SJSA1 (cell line): ENCODE results near the gene BTNL9. TPM values are rescaled to one million over a fixed set of nuclear protein-coding genes. Genes with fewer than 3 reads are reported as not detected.

Experiments
- DNase-seq, 2 experiments: peaks; one replicate each; pipeline ENCODE4 v3.0.0-alpha.2; 2015 to 2020; ENCODE audit warnings: low spot score in 2 of 2, low read depth in 1 of 2
- H3K27ac ChIP-seq: fragments of 250-450 bp; sonication (Bioruptor Pico); 2 replicates; pipeline ENCODE4 v1.5.1; 2020; ENCODE audit warnings: mild to moderate bottlenecking, moderate library complexity
- H3K27me3 ChIP-seq: fragments of 250-450 bp; sonication (Bioruptor Pico); replicated peaks from 2 replicates; pipeline ENCODE4 v1.5.1; 2020; ENCODE audit warnings: mild to moderate bottlenecking, moderate library complexity
- H3K36me3 ChIP-seq: fragments of 250-450 bp; sonication (Bioruptor Pico); 2 replicates; pipeline ENCODE4 v1.5.1; 2020; ENCODE audit warnings: mild to moderate bottlenecking
- H3K4me1 ChIP-seq: fragments of 250-450 bp; sonication (Bioruptor Pico); replicated peaks from 2 replicates; pipeline ENCODE4 v1.6.1; 2021; ENCODE audit warnings: mild to moderate bottlenecking
- H3K4me3 ChIP-seq: fragments of 250-450 bp; sonication (Bioruptor Pico); 2 replicates; pipeline ENCODE4 v1.5.1; 2020; ENCODE audit warnings: mild to moderate bottlenecking
- H3K9me3 ChIP-seq: fragments of 250-450 bp; sonication (Bioruptor Pico); replicated peaks from 2 replicates; pipeline ENCODE4 v1.5.1; 2020; ENCODE audit warnings: mild to moderate bottlenecking
- total RNA-seq: library from RNA; depleted of rRNA; stranded (reverse); fragments of >200 nt; shearing (Covaris generic); gene quantifications from 2 replicates; pipeline ENCODE4 v1.2.3, GENCODE V29; 2014

Gene BTNL9
- total RNA-seq, 1 experiment from 2014 or later = not detected

GRCh38 chr5:181047288-181047687 lies 7.2 kb downstream of the BTNL9 start:
- Histone ChIP-seq H3K27ac (no peak overlapping the region), H3K4me1 (no peaks in the 10 kb centered on the region), H3K27me3 (peaks cover 53% of the 10 kb centered on the region), H3K36me3 (no peaks in the 10 kb centered on the region), H3K4me3 (no peak overlapping the region), H3K9me3 (no peaks in the 10 kb centered on the region)
- no peak for DNase-seq

- H3K4me1 ChIP-seq = 0 out of 2 replicates have a peak, but pooled peaks cover 3% of the 10 kb centered on the region
- no peaks in the 10 kb centered on the region for H3K36me3 ChIP-seq
- no peak overlapping the region for H3K4me3 ChIP-seq
- DNase-seq = no peak
- H3K9me3 ChIP-seq = peaks cover 2% of the 10 kb centered on the region; the same call in 1 of the 2 replicates
- no peak overlapping the region for H3K27ac ChIP-seq
- peaks cover 52% of the 10 kb centered on the region for H3K27me3 ChIP-seq
These were observed 7.9 kb downstream of the BTNL9 start for GRCh38 chr5:181047921-181048320.

- H3K36me3 ChIP-seq = no peaks in the 10 kb centered on the region
- H3K27ac ChIP-seq = no peak overlapping the region
- peaks cover 9% of the 10 kb centered on the region; the same call in 1 of the 2 replicates for H3K4me1 ChIP-seq
- H3K27me3 ChIP-seq = peaks cover 61% of the 10 kb centered on the region
- H3K9me3 ChIP-seq = peaks cover 7% of the 10 kb centered on the region
- H3K4me3 ChIP-seq = no peak overlapping the region
- DNase-seq = no peak
These were observed 9.9 kb downstream of the BTNL9 start for GRCh38 chr5:181050016-181050415.

- Histone ChIP-seq H3K4me3 (no peak overlapping the region), H3K27ac (no peak overlapping the region), H3K4me1 (peaks cover 9% of the 10 kb centered on the region; the same call in 1 of the 2 replicates), H3K27me3 (peaks cover 73% of the 10 kb centered on the region), H3K9me3 (peaks cover 7% of the 10 kb centered on the region), H3K36me3 (no peaks in the 10 kb centered on the region)
- no peak for DNase-seq
These were observed 12.0 kb downstream of the BTNL9 start for GRCh38 chr5:181051841-181052671.

GRCh38 chr5:181052672-181053487 lies 12.8 kb downstream of the BTNL9 start:
- Histone ChIP-seq H3K36me3 (no peaks in the 10 kb centered on the region), H3K9me3 (peaks cover 7% of the 10 kb centered on the region), H3K4me1 (peaks cover 9% of the 10 kb centered on the region; the same call in 1 of the 2 replicates), H3K4me3 (no peak overlapping the region), H3K27me3 (peaks cover 80% of the 10 kb centered on the region), H3K27ac (no peak overlapping the region)
- no peak for DNase-seq

DNA sequence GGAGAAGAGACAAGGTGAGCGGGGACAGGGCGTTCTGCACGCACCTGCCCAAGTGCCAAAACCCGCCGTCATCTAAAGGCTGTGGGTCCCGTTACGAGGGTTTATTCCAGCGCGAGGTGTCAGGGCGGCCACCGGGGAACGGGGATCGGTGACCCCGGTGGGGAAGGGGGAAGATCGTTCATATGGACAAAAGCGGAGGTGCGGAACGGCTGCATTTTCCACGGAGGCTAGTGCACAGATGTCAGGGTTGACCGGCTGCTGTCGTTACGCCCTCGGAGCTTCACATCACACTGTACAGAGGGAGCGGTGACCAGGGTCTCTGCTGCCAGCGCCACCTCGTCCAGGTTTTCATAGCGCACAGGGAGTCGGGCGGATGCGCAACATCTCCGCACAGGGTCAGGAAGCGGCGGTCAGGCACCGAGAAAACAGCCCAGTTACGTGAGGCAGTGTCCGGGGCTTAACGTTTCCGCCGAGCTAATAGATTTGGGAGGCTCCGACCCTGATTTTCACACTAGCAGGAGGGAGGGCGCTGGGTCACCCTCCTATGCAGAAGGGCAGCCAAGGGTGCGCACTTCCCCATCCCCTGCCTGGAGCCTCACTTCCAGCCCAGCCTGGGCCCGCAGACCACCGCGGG lies 13.5 kb downstream of the BTNL9 start:
- Histone ChIP-seq H3K9me3 (peaks cover 7% of the 10 kb centered on the region), H3K4me3 (no peak overlapping the region), H3K4me1 (peaks cover 9% of the 10 kb centered on the region; the same call in 1 of the 2 replicates), H3K27ac (no peak overlapping the region), H3K27me3 (peaks cover 88% of the 10 kb centered on the region), H3K36me3 (no peaks in the 10 kb centered on the region)
- DNase-seq = no peak

GRCh38 chr5:181054138-181054537 lies 14.1 kb downstream of the BTNL9 start:
- Histone ChIP-seq H3K36me3 (no peaks in the 10 kb centered on the region), H3K9me3 (peaks cover 7% of the 10 kb centered on the region), H3K27ac (no peak overlapping the region), H3K4me3 (no peak overlapping the region), H3K27me3 (peaks cover 90% of the 10 kb centered on the region), H3K4me1 (peaks cover 9% of the 10 kb centered on the region; the same call in 1 of the 2 replicates)
- no peak for DNase-seq

DNA sequence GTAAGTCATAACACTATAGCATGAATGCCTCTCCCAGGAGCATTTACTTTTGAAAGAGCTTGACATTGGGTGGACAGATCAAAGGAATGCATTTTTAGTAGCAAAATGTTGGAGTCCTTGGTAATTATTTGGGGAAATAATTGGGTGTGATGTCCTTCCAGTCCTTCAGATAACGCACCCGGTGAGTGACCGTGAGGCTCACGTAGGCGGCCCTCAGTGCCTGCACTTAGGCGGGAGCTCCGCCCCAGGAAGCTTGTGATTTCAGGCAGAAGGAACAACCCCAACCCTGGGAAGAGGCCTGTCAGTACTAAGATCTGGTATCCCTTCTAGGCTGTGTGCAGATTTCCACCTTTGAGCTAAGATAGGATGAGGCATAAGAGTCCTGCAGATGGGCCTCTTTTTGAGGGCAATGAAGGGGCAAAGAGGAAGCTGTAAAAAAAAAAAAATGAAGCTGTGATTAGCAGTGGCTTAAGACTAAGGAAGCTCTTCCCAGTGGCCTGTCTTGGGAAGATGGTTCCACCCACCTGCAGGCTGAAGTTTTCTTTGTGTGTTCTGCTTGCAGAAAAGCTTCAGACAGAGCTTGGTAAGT lies 14.9 kb downstream of the BTNL9 start:
- Histone ChIP-seq H3K9me3 (peaks cover 7% of the 10 kb centered on the region), H3K27me3 (peaks cover 90% of the 10 kb centered on the region), H3K36me3 (no peaks in the 10 kb centered on the region), H3K4me3 (no peak overlapping the region), H3K27ac (no peak overlapping the region), H3K4me1 (peaks cover 9% of the 10 kb centered on the region; the same call in 1 of the 2 replicates)
- DNase-seq = no peak

- DNase-seq = no peak
- H3K4me3 ChIP-seq = no peak overlapping the region
- H3K27ac ChIP-seq = no peak overlapping the region
- peaks cover 7% of the 10 kb centered on the region for H3K9me3 ChIP-seq
- H3K36me3 ChIP-seq = no peaks in the 10 kb centered on the region
- peaks cover 93% of the 10 kb centered on the region for H3K27me3 ChIP-seq
- peaks cover 9% of the 10 kb centered on the region; the same call in 1 of the 2 replicates for H3K4me1 ChIP-seq
These were observed 16.4 kb downstream of the BTNL9 start for GRCh38 chr5:181056431-181056830.

- peaks cover 91% of the 10 kb centered on the region for H3K27me3 ChIP-seq
- peaks cover 5% of the 10 kb centered on the region; the same call in 1 of the 2 replicates for H3K9me3 ChIP-seq
- no peak overlapping the region for H3K27ac ChIP-seq
- peaks cover 2% of the 10 kb centered on the region; the same call in 1 of the 2 replicates for H3K4me1 ChIP-seq
- no peaks in the 10 kb centered on the region for H3K36me3 ChIP-seq
- no peak overlapping the region for H3K4me3 ChIP-seq
- DNase-seq = no peak
These were observed 18.3 kb downstream of the BTNL9 start for GRCh38 chr5:181058321-181058720.

DNA sequence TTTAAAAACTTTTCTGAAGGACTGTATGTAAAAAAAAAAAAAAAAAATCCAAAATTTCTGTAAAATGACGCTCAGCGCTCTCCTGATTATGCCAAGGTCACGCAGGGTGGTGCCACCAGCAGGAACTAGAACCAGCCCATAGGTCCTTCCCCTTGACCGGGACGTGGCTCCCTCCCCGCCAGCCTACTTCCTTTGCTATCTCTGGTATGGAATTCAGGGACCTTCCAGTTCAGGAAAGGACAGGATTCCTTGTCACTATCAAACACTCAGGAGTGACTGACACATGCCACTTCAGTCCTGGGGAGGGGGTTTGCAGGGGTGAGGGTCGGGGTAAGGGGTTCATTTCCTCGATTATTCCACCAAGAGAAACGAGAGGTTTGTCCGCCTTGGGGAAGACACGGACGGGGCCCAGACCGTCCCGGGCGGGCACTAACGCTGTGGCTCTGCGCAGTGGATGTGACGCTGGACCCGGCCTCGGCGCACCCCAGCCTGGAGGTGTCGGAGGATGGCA lies 18.8 kb downstream of the BTNL9 start:
- peaks cover 85% of the 10 kb centered on the region for H3K27me3 ChIP-seq
- no peak overlapping the region for H3K4me3 ChIP-seq
- no peak for DNase-seq
- no peaks in the 10 kb centered on the region; the same call in 1 of the 2 replicates for H3K9me3 ChIP-seq
- no peak overlapping the region for H3K27ac ChIP-seq
- H3K4me1 ChIP-seq = no peaks in the 10 kb centered on the region
- no peaks in the 10 kb centered on the region for H3K36me3 ChIP-seq

- H3K4me1 ChIP-seq = no peaks in the 10 kb centered on the region
These were observed 19.5 kb downstream of the BTNL9 start for GRCh38 chr5:181059297-181060230.

More at GRCh38 chr5:181059297-181060230, 19.5 kb downstream of the BTNL9 start:
- Histone ChIP-seq H3K27me3 (peaks cover 78% of the 10 kb centered on the region), H3K27ac (no peak overlapping the region), H3K4me3 (no peak overlapping the region), H3K9me3 (no peaks in the 10 kb centered on the region; the same call in 1 of the 2 replicates), H3K36me3 (no peaks in the 10 kb centered on the region)
- no peak for DNase-seq
